OCI-LY7 (cell line): ENCODE data around the gene XYLT1. TPM values are rescaled to one million over a fixed set of nuclear protein-coding genes. Genes with fewer than 3 reads are reported as not detected.

Experiments used
- BruUV-seq: library from RNA; stranded (reverse); fragments of 400-500 nt; replicated peaks from 2 replicates; lab custom pipeline; 2021; lab: Mats Ljungman, UMichigan
- CTCF ChIA-PET: fragments of 300-600 bp; sonication (Branson Sonifier 250); formaldehyde crosslinking; loops from one replicate; lab custom pipeline; 2022; ENCODE audit warnings: antibody characterized with exemption; ENCODE audit not compliant: unreplicated experiment; lab: Charles Lee
- POLR2A ChIA-PET: fragments of 300-600 bp; sonication (Branson Sonifier 250); formaldehyde crosslinking; loops from one replicate; lab custom pipeline; 2022; ENCODE audit warnings: antibody characterized with exemption; lab: Charles Lee
- DNase-seq: peaks from one replicate; pipeline ENCODE4 v3.0.0-alpha.2; 2015; ENCODE audit warnings: low spot score
- H2AFZ ChIP-seq: fragments of 200-600 bp; sonication (generic), shearing (Covaris generic); 2 replicates; pipeline ENCODE4 v1.6.1; 2014; ENCODE audit warnings: mild to moderate bottlenecking, antibody characterized with exemption, low read length, moderate library complexity
- H3K27ac ChIP-seq: fragments of 200-600 bp; sonication (generic); 2 replicates; pipeline ENCODE4 v1.5.1; 2014; ENCODE audit warnings: mixed run types, low read depth, mild to moderate bottlenecking, moderate library complexity, low read length, inconsistent platforms; ENCODE audit not compliant: poor library complexity, severe bottlenecking
- H3K36me3 ChIP-seq: fragments of 200-600 bp; sonication (generic); 2 replicates; pipeline ENCODE4 v1.6.1; 2014; ENCODE audit warnings: mild to moderate bottlenecking, antibody characterized with exemption, low read length, moderate library complexity, mixed read lengths; ENCODE audit not compliant: insufficient read depth
- H3K4me1 ChIP-seq: fragments of 200-600 bp; sonication (generic); 2 replicates; pipeline ENCODE4 v1.5.1; 2014; ENCODE audit warnings: mild to moderate bottlenecking, low read length; ENCODE audit not compliant: insufficient read depth, poor library complexity, severe bottlenecking
- H3K4me2 ChIP-seq: fragments of 200-600 bp; sonication (generic); 2 replicates; pipeline ENCODE4 v1.6.1; 2014; ENCODE audit warnings: mild to moderate bottlenecking, low read length
- H3K4me3 ChIP-seq: fragments of 200-600 bp; sonication (generic); 2 replicates; pipeline ENCODE4 v1.5.1; 2014; ENCODE audit warnings: mild to moderate bottlenecking, low read depth, low read length; ENCODE audit not compliant: poor library complexity, severe bottlenecking
- H3K79me2 ChIP-seq: fragments of 200-600 bp; sonication (generic); 2 replicates; pipeline ENCODE4 v1.6.1; 2016; ENCODE audit warnings: low read depth, mild to moderate bottlenecking, low read length, moderate library complexity, mixed read lengths; ENCODE audit not compliant: insufficient read depth
- H3K9me2 ChIP-seq: fragments of 200-600 bp; sonication (generic); 2 replicates; pipeline ENCODE4 v1.6.1; 2016; ENCODE audit warnings: mild to moderate bottlenecking, low read length, mixed read lengths; ENCODE audit not compliant: insufficient read depth
- H3K9me3 ChIP-seq: fragments of 200-600 bp; sonication (generic); 2 replicates; pipeline ENCODE4 v1.6.1; 2014; ENCODE audit warnings: mild to moderate bottlenecking, mixed run types, low read length, mixed read lengths
- H4K20me1 ChIP-seq: fragments of 200-600 bp; sonication (generic); 2 replicates; pipeline ENCODE4 v1.6.1; 2014; ENCODE audit warnings: mild to moderate bottlenecking, antibody characterized with exemption, low read length, moderate library complexity, mixed read lengths; ENCODE audit not compliant: insufficient read depth
- CTCF ChIP-seq: fragments of 200-600 bp; sonication (generic); conservative IDR thresholded peaks from 2 replicates; pipeline ENCODE4 v1.5.1; 2014; ENCODE audit warnings: mild to moderate bottlenecking, antibody characterized with exemption, low read length, moderate library complexity, mixed read lengths
- EZH2phosphoT487 ChIP-seq: fragments of 200-600 bp; sonication (generic); IDR thresholded peaks from 2 replicates; pipeline ENCODE4 v1.6.1; 2018; ENCODE audit warnings: low read depth, borderline replicate concordance, mild to moderate bottlenecking, mixed run types, antibody characterized with exemption, low read length, moderate library complexity, mixed read lengths
- intact Hi-C: fragments of 100-400 bp; cut with micrococcal nuclease; formaldehyde crosslinking; loops from one replicate; pipeline ENCODE4 v1.10.0; 2022; ENCODE audit not compliant: unreplicated experiment
- total RNA-seq, 2 experiments: library from RNA; depleted of rRNA in 1 of 2; stranded (reverse); fragments of >200 nt in 1 of 2; shearing (Covaris generic) in 1 of 2; gene quantifications; 2 replicates each; pipeline ENCODE4 v1.2.3, GENCODE V29; 2014 to 2022

The XYLT1 gene
- total RNA-seq, 2 experiments from 2014 or later, result 36.3 to 50.0 TPM

- Histone ChIP-seq H3K9me3 (no peaks in the 10 kb centered on the region), H3K4me2 (no peak overlapping the region), H3K4me3 (no peak overlapping the region), H3K9me2 (no peaks in the 10 kb centered on the region), H3K36me3 (peaks cover 57% of the 10 kb centered on the region), H3K79me2 (no peaks in the 10 kb centered on the region), H4K20me1 (no peaks in the 10 kb centered on the region), H2AFZ (no peak overlapping the region), H3K27ac (no peak overlapping the region), H3K4me1 (peaks cover 3% of the 10 kb centered on the region)
- BruUV-seq, result no TSS peak
- POLR2A ChIA-PET, result no interaction called here
- no peak for DNase-seq
- TF ChIP-seq CTCF (no peak), EZH2phosphoT487 (no peak)
- CTCF ChIA-PET, result no interaction called here
- intact Hi-C loops, result no loop called here
Observed at GRCh38 chr16:17125671-17126070, 345.1 kb downstream of the XYLT1 start.

- Histone ChIP-seq H3K36me3 (peaks cover 26% of the 10 kb centered on the region), H3K9me2 (no peaks in the 10 kb centered on the region), H3K4me3 (no peak overlapping the region), H3K4me2 (no peak overlapping the region), H3K27ac (no peak overlapping the region), H3K9me3 (no peaks in the 10 kb centered on the region), H2AFZ (no peak overlapping the region), H3K4me1 (no peaks in the 10 kb centered on the region), H4K20me1 (no peaks in the 10 kb centered on the region), H3K79me2 (no peaks in the 10 kb centered on the region)
- no TSS peak for BruUV-seq
- POLR2A ChIA-PET, result interaction anchor here (0.5 kb wide), 1 partner anchor 17 kb away, joined by 4 read pairs; no protein-coding TSS in a partner anchor
- CTCF ChIA-PET, result no interaction called here
- intact Hi-C loops, result no loop called here
- no peak for DNase-seq
- TF ChIP-seq CTCF, result no peak
- no peak for TF ChIP-seq EZH2phosphoT487
Observed at GRCh38 chr16:17117906-17118577, 352.7 kb downstream of the XYLT1 start.

- Histone ChIP-seq H4K20me1 (no peaks in the 10 kb centered on the region), H3K4me3 (no peak overlapping the region), H3K36me3 (peaks cover 26% of the 10 kb centered on the region), H3K9me3 (no peaks in the 10 kb centered on the region), H2AFZ (no peak overlapping the region), H3K79me2 (no peaks in the 10 kb centered on the region), H3K4me2 (no peak overlapping the region), H3K4me1 (no peaks in the 10 kb centered on the region), H3K9me2 (no peaks in the 10 kb centered on the region), H3K27ac (no peak overlapping the region)
- intact Hi-C loops, result no loop called here
- TF ChIP-seq EZH2phosphoT487 (no peak), CTCF (no peak)
- POLR2A ChIA-PET, result interaction anchor here (1.0 kb wide), 1 partner anchor 21 kb away, joined by 4 read pairs; no protein-coding TSS in a partner anchor
- no TSS peak for BruUV-seq
- CTCF ChIA-PET, result no interaction called here
- no peak for DNase-seq
Observed at GRCh38 chr16:17116595-17117322, 354.0 kb downstream of the XYLT1 start.
